Endothelial cell (in vitro differentiated cells): Measurements from ENCODE around the gene GALNT2. TPM values are rescaled to one million over a fixed set of nuclear protein-coding genes. Genes with fewer than 3 reads are reported as not detected.

Experiments used
- DNase-seq: peaks from one replicate; pipeline ENCODE4 v3.0.0; 2021; ENCODE audit warnings: low spot score
- H3K27ac Mint-ChIP-seq: one replicate; pipeline ENCODE4 v1.8.0; 2021; ENCODE audit warnings: mixed read lengths, inconsistent platforms; ENCODE audit not compliant: unreplicated experiment
- H3K27me3 Mint-ChIP-seq: one replicate; pipeline ENCODE4 v1.8.0; 2021; ENCODE audit warnings: mild to moderate bottlenecking, moderate library complexity, mixed read lengths, inconsistent platforms; ENCODE audit not compliant: unreplicated experiment
- H3K36me3 Mint-ChIP-seq: one replicate; pipeline ENCODE4 v1.8.0; 2021; ENCODE audit warnings: mild to moderate bottlenecking, low read depth, mixed read lengths, inconsistent platforms; ENCODE audit not compliant: unreplicated experiment
- H3K4me1 Mint-ChIP-seq: one replicate; pipeline ENCODE4 v1.8.0; 2021; ENCODE audit warnings: mild to moderate bottlenecking, mixed read lengths, inconsistent platforms; ENCODE audit not compliant: unreplicated experiment
- H3K4me3 Mint-ChIP-seq: one replicate; pipeline ENCODE4 v1.8.0; 2021; ENCODE audit warnings: mild to moderate bottlenecking, mixed read lengths, inconsistent platforms; ENCODE audit not compliant: unreplicated experiment
- H3K9me3 Mint-ChIP-seq: one replicate; pipeline ENCODE4 v1.8.0; 2021; ENCODE audit warnings: mixed read lengths, inconsistent platforms; ENCODE audit not compliant: unreplicated experiment
- total RNA-seq: library from RNA; stranded (reverse); fragmentation: NEBNext Ultra II Directional; extraction: Animal tissue kit (Norgen Biotek cat#: 25700); gene quantifications from one replicate; pipeline ENCODE4 v1.2.1, GENCODE V29; 2021; ENCODE audit not compliant: unreplicated experiment
- TF ChIP-seq, protein P1 (sequence below): fragments of 200-600 bp; sonication (generic); IDR thresholded peaks from one replicate; pipeline ENCODE4 v1.5.0; 2021; ENCODE audit warnings: antibody characterized with exemption; ENCODE audit not compliant: unreplicated experiment

Gene GALNT2
- total RNA-seq, 1 donor from 2014 or later: 74.8 TPM

DNA sequence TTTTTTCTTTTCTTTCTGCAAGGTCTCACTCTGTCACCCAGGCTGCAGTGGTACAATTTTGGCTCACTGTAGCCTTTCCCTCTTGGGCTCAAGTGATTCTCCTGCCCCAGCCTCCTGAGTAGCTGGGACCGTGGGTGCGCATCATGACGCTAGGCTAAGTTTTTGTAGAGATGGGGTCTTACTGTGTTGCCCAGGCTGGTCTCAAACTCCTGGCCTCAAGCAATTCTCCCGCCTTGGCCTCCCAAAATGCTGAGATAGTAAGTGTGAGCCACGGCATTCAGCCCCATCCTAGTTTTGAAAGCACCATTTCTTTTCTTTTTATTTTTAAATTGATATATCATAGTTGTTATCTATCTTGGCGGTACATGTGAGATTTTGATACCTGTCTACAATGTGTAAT is 140.6 kb downstream of the GALNT2 start:
- peaks cover 10% of the 10 kb centered on the region for H3K36me3 Mint-ChIP-seq
- no peak for DNase-seq
- TF ChIP-seq, protein P1, sequence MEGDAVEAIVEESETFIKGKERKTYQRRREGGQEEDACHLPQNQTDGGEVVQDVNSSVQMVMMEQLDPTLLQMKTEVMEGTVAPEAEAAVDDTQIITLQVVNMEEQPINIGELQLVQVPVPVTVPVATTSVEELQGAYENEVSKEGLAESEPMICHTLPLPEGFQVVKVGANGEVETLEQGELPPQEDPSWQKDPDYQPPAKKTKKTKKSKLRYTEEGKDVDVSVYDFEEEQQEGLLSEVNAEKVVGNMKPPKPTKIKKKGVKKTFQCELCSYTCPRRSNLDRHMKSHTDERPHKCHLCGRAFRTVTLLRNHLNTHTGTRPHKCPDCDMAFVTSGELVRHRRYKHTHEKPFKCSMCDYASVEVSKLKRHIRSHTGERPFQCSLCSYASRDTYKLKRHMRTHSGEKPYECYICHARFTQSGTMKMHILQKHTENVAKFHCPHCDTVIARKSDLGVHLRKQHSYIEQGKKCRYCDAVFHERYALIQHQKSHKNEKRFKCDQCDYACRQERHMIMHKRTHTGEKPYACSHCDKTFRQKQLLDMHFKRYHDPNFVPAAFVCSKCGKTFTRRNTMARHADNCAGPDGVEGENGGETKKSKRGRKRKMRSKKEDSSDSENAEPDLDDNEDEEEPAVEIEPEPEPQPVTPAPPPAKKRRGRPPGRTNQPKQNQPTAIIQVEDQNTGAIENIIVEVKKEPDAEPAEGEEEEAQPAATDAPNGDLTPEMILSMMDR: no peak
- peaks cover 2% of the 10 kb centered on the region for H3K27me3 Mint-ChIP-seq
- peaks cover 12% of the 10 kb centered on the region for H3K4me1 Mint-ChIP-seq
- no peaks in the 10 kb centered on the region for H3K9me3 Mint-ChIP-seq
- no peak overlapping the region for H3K27ac Mint-ChIP-seq
- H3K4me3 Mint-ChIP-seq: no peak overlapping the region

DNA sequence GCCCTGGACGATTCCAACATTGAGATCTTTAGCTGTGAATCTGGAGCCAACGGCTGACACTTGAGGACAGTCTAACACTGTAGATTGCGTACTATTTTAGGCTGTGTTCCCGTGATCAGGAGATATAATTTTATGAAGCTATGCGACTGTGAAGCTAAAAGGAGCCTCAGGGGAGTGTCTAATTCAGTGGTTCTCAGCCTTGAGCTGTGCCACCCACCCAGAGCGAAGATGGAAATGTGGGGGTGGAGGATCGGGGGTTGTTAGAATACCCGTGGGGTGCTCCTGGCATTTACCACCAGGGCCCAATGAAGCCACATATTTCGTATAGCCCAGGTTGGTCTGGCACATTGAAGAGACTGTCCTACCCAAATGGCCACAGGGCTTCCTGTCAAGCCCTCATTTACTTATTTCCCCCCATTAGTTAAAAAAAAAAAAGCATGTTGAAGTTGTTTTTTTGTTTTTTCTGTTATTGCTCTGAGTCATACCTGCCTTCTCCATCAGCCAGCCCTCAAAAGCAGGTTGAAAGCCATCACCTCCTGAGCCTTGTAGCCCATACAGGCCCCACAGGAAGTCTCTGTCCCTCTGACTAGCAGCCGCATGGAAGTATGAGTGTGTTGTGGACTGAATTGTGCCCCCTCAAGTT is 141.7 kb downstream of the GALNT2 start:
- DNase-seq: no peak
- TF ChIP-seq, protein P1: no peak
- peaks cover 12% of the 10 kb centered on the region for H3K4me1 Mint-ChIP-seq
- peaks cover 2% of the 10 kb centered on the region for H3K27me3 Mint-ChIP-seq
- no peak overlapping the region for H3K4me3 Mint-ChIP-seq
- H3K36me3 Mint-ChIP-seq: peaks cover 10% of the 10 kb centered on the region
- H3K9me3 Mint-ChIP-seq: no peaks in the 10 kb centered on the region
- H3K27ac Mint-ChIP-seq: no peak overlapping the region

DNA sequence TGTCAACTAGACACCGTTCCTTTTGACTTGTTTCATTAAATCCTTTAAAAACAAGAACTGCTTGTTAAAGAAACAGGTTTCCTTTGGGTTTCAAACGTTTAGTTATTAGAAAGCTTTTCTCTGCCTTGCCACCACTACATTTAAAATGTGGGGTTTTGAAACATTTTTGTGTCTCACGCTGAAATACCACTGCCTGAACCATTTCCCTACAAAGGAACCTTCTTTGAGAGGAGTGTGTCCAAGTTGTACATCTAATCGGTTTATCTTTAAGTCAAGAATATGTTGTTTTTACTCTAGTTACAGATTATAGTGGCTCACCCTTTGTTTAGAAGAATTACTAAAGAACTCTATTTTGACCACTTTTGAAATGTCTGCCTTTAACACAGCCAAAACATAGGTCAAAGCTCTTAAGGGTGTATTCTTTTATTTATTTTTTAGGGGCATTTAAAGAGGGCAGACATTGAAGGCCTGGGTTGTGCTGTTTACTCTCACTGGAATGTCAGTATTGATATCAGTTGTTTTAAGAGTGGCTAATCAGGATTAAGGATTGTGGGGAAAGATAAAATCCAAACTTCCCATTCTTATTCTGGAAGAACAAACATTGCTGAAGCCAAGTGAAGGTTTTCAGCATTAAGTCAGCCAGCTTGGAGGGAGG is 143.4 kb downstream of the GALNT2 start:
- Mint-ChIP-seq H3K9me3 (no peaks in the 10 kb centered on the region), H3K4me1 (peaks cover 16% of the 10 kb centered on the region), H3K27me3 (peaks cover 2% of the 10 kb centered on the region), H3K36me3 (peaks cover 5% of the 10 kb centered on the region), H3K27ac (peak overlapping the region; percentile 50), H3K4me3 (no peak overlapping the region)
- DNase-seq: no peak
- TF ChIP-seq, protein P1: no peak

DNA sequence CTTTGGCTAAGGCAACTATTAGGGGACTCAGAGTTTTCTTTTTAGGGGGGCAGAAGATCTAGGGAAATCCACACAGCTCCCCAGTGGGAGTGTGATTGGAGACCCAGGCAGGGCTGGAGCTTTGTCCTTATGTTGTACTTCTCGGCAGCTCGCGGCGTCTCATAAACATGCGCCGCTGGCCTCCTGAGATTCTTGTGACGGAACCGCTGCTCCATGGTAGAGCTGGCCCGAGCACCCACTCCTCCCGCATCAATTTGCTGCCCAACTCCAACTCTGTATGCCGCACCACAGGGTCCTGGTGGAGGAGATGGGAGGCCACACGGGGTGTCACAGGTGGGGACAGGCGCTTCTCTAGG is 143.9 kb downstream of the GALNT2 start:
- DNase-seq: no peak
- peaks cover 16% of the 10 kb centered on the region for H3K4me1 Mint-ChIP-seq
- TF ChIP-seq, protein P1: no peak
- peaks cover 2% of the 10 kb centered on the region for H3K27me3 Mint-ChIP-seq
- H3K36me3 Mint-ChIP-seq: peaks cover 5% of the 10 kb centered on the region
- H3K4me3 Mint-ChIP-seq: no peak overlapping the region
- no peak overlapping the region for H3K27ac Mint-ChIP-seq
- H3K9me3 Mint-ChIP-seq: no peaks in the 10 kb centered on the region

DNA sequence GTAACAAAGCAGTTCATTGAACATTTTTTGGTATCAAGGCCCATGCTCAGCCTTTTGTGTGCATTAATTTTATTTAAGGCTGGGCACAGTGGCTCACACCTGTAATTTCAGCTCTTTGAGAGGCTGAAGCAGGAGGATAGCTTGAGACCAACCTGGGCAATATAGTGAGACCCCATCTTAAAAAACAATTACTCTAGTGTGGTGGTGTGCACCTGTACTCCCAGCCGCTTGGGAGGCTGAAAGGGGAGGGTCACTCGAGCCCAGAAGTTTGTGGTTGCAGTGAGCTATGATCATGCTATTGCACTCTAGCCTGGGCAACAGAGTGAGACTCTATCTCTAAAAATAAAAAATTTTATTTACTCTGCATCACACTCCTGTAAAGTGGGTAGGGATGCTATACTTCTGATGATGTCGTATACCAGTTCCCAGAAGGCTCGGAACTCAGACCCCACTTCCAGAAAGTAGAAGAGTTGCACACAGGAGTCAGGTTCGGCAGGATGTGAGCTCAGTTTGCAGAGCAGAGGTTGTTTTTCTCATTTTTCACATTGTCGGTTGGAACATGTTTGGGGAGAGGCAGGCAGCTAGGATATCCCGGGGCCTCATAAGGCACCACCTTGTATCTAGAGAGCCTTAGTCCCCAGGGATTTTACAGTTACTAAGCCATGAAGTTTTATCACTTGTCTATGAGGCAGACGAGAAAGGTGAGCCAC is 144.6 kb downstream of the GALNT2 start:
- DNase-seq: no peak
- peaks cover 2% of the 10 kb centered on the region for H3K27me3 Mint-ChIP-seq
- TF ChIP-seq, protein P1: no peak

More for the DNA sequence above, 144.6 kb downstream of the GALNT2 start:
- H3K4me1 Mint-ChIP-seq: peaks cover 16% of the 10 kb centered on the region
- H3K36me3 Mint-ChIP-seq: peaks cover 5% of the 10 kb centered on the region
- H3K27ac Mint-ChIP-seq: no peak overlapping the region
- H3K4me3 Mint-ChIP-seq: no peak overlapping the region
- no peaks in the 10 kb centered on the region for H3K9me3 Mint-ChIP-seq
